Measurements from ENCODE around the gene COPZ1.

DNA sequence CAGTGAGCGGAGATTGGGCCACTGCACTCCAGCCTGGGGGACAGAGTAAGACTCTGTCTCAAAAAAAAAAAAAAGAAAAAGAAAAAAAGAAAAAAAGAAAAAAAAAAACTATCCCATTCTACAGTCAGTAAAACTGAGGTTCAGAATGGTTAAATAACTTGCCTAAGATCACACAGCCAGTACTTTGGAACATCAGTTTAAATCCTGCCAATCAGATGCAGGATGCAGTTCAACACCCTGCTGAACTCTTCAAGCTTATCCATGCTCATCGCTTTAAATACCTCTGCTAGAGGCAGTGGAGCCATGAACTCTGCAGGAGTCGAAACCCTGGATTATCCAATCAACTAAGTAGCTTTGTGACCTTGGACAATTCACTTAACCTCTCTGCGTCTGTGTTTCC is 56.2 kb downstream of the COPZ1 start:
- TF ChIP-seq, protein P1, sequence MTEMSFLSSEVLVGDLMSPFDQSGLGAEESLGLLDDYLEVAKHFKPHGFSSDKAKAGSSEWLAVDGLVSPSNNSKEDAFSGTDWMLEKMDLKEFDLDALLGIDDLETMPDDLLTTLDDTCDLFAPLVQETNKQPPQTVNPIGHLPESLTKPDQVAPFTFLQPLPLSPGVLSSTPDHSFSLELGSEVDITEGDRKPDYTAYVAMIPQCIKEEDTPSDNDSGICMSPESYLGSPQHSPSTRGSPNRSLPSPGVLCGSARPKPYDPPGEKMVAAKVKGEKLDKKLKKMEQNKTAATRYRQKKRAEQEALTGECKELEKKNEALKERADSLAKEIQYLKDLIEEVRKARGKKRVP (CRISPR knock-in tag; IDR thresholded peaks at IDR 0.05): no peak
- TF ChIP-seq, protein P2, sequence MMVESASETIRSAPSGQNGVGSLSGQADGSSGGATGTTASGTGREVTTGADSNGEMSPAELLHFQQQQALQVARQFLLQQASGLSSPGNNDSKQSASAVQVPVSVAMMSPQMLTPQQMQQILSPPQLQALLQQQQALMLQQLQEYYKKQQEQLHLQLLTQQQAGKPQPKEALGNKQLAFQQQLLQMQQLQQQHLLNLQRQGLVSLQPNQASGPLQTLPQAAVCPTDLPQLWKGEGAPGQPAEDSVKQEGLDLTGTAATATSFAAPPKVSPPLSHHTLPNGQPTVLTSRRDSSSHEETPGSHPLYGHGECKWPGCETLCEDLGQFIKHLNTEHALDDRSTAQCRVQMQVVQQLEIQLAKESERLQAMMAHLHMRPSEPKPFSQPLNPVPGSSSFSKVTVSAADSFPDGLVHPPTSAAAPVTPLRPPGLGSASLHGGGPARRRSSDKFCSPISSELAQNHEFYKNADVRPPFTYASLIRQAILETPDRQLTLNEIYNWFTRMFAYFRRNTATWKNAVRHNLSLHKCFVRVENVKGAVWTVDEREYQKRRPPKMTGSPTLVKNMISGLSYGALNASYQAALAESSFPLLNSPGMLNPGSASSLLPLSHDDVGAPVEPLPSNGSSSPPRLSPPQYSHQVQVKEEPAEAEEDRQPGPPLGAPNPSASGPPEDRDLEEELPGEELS (CRISPR knock-in tag; IDR thresholded peaks at IDR 0.05; ENCODE audit: borderline replicate concordance): no peak
- TF ChIP-seq MTF1 (CRISPR knock-in tag; IDR thresholded peaks at IDR 0.05; ENCODE audit: borderline replicate concordance) (no peak), POLR2A (conservative IDR thresholded peaks at IDR 0.05) (no peak), ETV6 (IDR thresholded peaks at IDR 0.05; ENCODE audit: borderline replicate concordance in 1 of 2, low read depth in 2 of 2, low read length in 1 of 2) (no peak), ETV6 (CRISPR knock-in tag; IDR thresholded peaks at IDR 0.05; ENCODE audit: borderline replicate concordance) (no peak), CBX2 (IDR thresholded peaks at IDR 0.05; ENCODE audit: insufficient read depth, low read length, poor library complexity, severe bottlenecking) (no peak)
- TF ChIP-seq, protein P3, sequence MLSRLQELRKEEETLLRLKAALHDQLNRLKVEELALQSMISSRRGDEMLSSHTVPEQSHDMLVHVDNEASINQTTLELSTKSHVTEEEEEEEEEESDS (CRISPR knock-in tag; IDR thresholded peaks at IDR 0.05): no peak
- TF ChIP-seq, protein P4, sequence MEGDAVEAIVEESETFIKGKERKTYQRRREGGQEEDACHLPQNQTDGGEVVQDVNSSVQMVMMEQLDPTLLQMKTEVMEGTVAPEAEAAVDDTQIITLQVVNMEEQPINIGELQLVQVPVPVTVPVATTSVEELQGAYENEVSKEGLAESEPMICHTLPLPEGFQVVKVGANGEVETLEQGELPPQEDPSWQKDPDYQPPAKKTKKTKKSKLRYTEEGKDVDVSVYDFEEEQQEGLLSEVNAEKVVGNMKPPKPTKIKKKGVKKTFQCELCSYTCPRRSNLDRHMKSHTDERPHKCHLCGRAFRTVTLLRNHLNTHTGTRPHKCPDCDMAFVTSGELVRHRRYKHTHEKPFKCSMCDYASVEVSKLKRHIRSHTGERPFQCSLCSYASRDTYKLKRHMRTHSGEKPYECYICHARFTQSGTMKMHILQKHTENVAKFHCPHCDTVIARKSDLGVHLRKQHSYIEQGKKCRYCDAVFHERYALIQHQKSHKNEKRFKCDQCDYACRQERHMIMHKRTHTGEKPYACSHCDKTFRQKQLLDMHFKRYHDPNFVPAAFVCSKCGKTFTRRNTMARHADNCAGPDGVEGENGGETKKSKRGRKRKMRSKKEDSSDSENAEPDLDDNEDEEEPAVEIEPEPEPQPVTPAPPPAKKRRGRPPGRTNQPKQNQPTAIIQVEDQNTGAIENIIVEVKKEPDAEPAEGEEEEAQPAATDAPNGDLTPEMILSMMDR (IDR thresholded peaks at IDR 0.05 in 2 of 3, conservative IDR thresholded peaks at IDR 0.05 in 1 of 3; ENCODE audit: insufficient read depth in 2 of 3, low read depth in 1 of 3, low read length in 3 of 3): no peak
